HS-5 (cell line): ENCODE results near the gene ADGRG1.

Experiments used
- DNase-seq: peaks from one replicate; pipeline ENCODE4 v3.0.0-alpha.2; 2012; ENCODE audit warnings: low read depth

The ADGRG1 gene

DNA sequence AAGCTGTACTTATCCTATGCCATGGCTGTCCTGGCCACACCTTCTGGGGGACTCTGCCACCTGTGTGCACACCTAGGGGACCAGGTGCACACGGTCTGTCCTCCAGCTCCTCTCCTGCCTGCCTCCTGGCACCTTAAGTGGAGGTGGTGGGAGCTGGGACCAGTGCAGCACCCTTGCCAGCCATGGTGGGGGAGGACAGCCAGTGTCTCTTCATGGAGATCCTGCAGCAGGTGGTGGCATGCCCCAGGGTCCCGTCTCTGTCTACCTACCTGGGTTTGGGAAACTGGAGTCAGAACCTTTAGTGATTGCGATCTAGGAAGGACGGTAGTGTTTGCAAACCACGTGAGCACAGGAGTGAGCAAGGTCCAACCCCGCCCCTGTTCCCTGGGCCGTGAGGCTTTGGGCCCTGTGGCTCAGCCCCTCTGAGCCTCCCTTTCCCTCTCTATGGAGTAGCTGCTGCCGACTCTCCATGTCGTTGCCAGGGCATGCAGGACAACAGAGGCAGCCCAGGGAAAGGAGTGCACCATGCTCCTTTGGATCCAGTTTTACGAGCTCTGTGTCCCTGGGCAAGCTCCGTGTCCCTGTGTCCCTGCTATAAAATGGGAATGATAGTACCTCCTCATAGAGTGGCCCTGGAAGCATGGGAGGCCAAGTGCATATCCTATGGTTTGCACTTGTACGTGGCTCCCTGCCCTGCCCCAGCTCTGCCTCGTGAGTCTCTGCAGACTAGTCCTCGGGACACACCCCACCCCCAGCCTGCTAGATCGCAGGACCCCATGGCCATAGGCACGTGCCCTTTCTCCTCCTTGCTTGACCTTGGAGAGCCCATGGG, 7.1 kb downstream of the ADGRG1 start:
- no peak for DNase-seq

DNA sequence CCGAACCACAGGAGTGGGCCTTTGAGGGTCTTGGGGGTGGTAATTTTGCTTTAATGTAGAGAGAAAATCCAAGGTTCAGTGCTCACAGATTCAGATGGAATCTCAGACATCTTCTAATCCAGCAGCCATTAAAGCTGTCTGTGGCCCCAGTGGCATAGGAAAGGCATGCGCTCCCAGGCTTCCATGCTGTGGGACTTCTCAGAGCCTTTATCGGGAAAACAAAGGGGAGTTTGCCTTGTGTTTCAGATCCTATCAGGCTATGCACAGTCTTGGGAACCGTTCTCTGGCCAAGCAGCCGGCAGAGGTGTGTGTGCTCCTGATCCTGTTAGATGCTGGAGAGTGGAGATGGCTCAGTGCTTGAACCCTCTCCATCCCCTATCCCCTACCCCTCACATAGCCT, 7.8 kb downstream of the ADGRG1 start:
- no peak for DNase-seq

DNA sequence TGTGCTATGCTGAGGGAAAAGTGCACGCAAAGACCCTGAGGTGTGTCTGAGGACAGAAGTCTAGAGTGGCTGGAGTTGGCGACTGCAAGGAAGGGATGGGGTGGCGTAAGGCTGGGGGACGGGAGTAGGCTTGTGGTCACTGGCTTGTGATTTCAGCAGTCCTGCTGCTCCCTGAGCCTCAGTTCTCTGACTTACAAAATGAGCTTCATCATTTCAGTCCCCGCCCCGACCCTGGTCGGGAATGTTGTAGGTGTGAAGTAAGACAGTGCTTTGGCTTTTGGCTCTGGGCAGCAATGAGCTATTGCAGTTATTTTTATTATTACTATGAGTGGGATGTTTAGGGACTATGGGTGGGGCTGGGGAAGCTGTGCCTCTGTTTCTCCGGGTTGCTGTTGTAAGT, 8.6 kb downstream of the ADGRG1 start:
- no peak for DNase-seq

DNA sequence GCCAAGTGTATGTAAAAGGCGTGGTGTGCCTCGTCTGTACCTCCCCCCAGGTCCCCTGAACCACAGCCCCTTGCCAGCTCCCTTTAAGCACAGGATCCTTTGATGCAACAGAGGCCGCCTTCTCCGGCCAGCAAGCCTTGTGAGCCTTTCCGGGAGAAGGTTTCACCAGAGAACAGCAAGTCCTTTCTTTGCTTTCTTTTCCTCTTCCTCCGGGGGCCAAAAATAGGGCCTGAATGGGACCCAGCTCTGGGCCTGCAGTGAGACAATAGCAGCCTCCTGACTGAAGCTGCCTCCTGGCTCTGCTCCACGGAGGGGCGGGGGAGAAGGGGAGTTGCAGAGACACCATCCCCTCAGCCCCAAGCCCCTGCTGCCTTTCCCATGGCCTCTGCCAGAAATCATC, 9.0 kb downstream of the ADGRG1 start:
- DNase-seq, result no peak

DNA sequence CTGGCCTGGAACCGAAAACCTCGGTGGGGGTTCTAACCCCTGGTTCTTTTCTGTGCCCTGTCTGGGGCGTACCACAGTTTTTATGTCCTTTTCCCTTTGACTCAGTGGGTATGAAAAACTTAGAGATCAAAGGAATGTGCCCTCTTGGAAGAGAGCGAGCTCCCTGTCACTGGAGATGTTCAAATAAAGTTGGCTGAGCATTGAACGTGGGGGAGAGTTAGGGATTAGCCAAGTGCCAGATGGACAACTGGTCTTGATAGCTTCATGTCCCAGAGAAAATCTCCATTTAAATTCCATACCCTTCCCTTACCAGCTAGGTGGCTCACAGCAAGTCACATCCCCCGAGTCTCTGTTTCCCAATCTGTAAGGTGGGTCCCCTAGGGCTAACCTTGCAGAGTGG, 9.5 kb downstream of the ADGRG1 start:
- no peak for DNase-seq

DNA sequence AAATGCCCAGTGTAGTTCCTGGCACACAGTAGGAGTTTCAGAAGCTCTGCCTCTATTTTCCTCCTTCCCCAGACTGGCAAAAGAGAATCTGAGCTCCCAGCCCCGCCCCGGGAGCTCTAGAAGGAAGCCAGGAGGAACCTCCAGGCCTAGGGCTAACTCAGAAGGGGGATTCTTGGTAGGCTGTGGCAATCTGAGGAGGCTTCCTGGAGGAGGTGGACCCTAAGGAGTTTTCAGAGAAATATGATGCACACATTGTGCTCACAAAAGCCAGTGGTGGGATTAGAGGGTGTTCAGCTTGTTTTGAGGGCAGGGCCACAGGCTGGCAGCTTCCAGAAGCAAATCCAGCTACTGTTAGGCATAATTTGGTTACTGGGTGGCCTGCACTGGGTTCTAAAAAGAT, 10.0 kb downstream of the ADGRG1 start:
- DNase-seq, result no peak

- no peak for DNase-seq
These were observed 10.9 kb downstream of the ADGRG1 start for GRCh38 chr16:57639172-57639887.

- no peak for DNase-seq
These were observed 11.8 kb downstream of the ADGRG1 start for GRCh38 chr16:57640185-57640584.

GRCh38 chr16:57640612-57641011, 12.2 kb downstream of the ADGRG1 start:
- DNase-seq, result no peak

GRCh38 chr16:57642160-57643135, 14.0 kb downstream of the ADGRG1 start:
- DNase-seq, result no peak

GRCh38 chr16:57643147-57643874, 14.9 kb downstream of the ADGRG1 start:
- no peak for DNase-seq

DNA sequence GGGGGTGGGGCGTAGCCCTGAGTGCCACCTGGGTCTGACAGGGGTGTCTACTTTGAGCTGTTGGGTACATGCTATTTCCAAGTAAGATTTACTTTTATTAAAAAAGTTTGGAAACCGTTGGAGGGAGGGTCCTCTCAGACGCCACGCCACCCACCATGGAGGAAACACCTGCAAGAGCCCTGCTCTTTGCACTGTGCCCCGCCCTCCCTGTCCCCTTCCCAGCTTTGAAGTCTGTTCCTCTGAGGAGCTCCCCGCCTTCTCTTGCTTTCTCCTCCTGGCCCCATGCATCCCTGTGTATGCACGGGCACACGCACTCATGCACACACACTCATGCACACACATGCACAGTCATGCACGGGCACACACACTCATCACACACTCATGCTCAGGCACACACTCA, 15.5 kb downstream of the ADGRG1 start:
- no peak for DNase-seq

GRCh38 chr16:57644383-57645014, 16.1 kb downstream of the ADGRG1 start:
- DNase-seq, result no peak

DNA sequence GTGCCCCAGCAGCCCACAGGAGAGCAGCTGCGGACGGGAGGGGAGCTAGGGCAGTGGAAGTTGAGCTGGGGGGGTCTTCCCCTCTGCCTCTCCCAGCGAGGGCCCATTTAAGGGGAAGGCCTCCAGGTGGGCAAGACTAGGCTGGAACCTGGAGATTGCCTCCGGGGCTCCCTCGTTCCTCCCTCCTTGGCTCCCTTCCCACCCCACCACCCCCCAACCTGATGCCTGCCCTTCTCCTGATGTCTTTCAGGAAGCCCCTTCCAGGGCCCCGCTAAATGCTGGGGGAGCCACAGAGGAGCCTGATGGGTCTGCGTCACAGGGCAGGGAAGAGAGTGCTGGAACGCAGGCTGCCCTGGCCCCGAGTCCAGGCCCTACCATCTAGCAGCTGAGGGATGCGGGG, 16.7 kb downstream of the ADGRG1 start:
- no peak for DNase-seq

DNA sequence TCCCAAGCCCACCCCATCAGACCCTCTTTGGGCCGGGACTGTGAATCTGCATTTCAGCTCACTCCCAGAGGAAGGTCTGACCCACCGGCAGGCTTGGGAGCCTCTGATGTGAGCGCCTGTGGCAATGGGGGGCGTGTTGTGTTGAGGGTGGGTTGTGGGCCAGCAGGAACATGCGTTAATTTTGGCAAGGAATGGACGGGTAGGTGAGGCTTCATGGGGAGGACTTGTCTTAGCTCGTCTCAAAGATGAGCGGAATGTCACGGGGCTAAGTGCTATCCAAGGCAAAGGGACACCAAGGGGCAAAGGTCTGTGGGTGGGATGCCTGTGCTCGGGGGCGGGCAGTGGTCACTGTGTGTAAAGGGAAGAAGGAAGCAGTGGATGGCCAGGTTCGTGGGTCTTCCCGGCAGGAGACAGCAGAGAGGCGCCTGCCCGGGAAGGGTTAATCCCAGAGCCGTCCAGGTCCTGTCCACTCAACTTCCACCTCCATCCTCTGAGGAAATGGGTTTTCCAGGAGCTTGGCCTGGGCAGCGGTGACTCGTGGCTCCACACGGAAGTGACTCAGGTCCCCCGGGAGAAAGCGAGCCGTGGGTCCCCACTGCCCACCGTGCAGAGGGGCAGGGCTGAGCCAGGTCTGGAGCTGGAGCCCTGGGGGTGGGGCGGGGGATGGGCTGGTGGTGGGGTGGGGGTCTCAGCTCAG, 17.4 kb downstream of the ADGRG1 start:
- DNase-seq, result no peak

DNA sequence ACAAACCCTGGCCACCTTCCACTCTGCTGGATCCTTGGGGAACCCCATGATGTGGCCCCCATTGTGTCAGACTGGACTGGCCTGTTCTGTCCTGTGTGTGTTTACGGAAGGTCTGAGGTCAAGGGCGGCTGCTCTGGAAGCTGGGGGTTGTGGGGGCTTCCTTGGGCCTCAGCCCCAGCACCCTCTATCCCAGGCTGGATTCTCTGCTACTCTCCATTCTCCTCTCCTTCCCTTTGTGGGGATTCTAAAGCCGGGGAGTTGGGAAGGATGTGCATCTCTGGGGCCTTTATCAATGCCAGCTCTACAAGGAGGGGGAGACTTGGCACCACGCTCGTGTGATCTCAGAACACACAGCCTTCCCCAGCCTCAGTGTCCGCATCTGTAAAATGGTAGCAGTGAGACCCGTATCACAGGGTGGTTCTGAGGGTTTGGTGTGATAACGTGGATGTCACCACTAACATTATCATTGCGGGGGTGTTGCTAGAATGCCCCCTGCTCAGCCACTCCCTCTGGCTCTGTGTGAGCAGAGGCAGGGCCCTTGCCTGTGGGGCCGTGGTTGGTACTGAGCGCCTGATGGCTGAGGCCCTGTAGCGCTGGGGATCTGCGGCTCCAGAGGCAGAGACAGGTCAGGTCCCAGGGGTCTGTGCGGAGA, 18.1 kb downstream of the ADGRG1 start:
- DNase-seq, result no peak

GRCh38 chr16:57647136-57647875, 18.9 kb downstream of the ADGRG1 start:
- DNase-seq, result no peak

- DNase-seq, result no peak
These were observed 19.7 kb downstream of the ADGRG1 start for GRCh38 chr16:57648125-57648524.
